Measurements from ENCODE around the gene EIF4E3.

EIF4E3 gene

GRCh38 chr3:71684757-71685386, 40.3 kb downstream of the EIF4E3 start:
- DNase-seq, result no peak

GRCh38 chr3:71684046-71684756, 41.0 kb downstream of the EIF4E3 start:
- DNase-seq, result no peak

- DNase-seq, result peak in 1 of 2 experiments; percentile 14
These were observed 44.0 kb downstream of the EIF4E3 start for GRCh38 chr3:71681224-71681668.

GRCh38 chr3:71680603-71681002, 44.6 kb downstream of the EIF4E3 start:
- DNase-seq, result no peak

- no peak for DNase-seq
These were observed 48.3 kb downstream of the EIF4E3 start for GRCh38 chr3:71676931-71677330.

- DNase-seq, result no peak
These were observed 51.7 kb downstream of the EIF4E3 start for GRCh38 chr3:71673486-71673885.

- peak in 1 of 2 experiments; percentile 38 for DNase-seq
These were observed 52.4 kb downstream of the EIF4E3 start for GRCh38 chr3:71672807-71673206.

GRCh38 chr3:71672340-71672739, 52.9 kb downstream of the EIF4E3 start:
- no peak for DNase-seq

- DNase-seq, result no peak
These were observed 53.9 kb downstream of the EIF4E3 start for GRCh38 chr3:71671216-71671845.

GRCh38 chr3:71662568-71662967, 62.6 kb downstream of the EIF4E3 start:
- DNase-seq, result no peak

- no peak for DNase-seq
These were observed 63.1 kb downstream of the EIF4E3 start for GRCh38 chr3:71662056-71662455.

GRCh38 chr3:71659864-71660591, 65.2 kb downstream of the EIF4E3 start:
- peak; percentile 39 to 77 for DNase-seq

GRCh38 chr3:71657831-71658530, 67.2 kb downstream of the EIF4E3 start:
- no peak for DNase-seq

- no peak for DNase-seq
These were observed 70.1 kb downstream of the EIF4E3 start for GRCh38 chr3:71655061-71655460.

GRCh38 chr3:71653414-71653807, 71.8 kb downstream of the EIF4E3 start:
- no peak for DNase-seq

- DNase-seq, result peak; percentile 23 to 80
These were observed 72.3 kb downstream of the EIF4E3 start for GRCh38 chr3:71652781-71653413.

- no peak for DNase-seq
These were observed 73.6 kb downstream of the EIF4E3 start for GRCh38 chr3:71651625-71652024.

- DNase-seq, result no peak
These were observed 74.8 kb downstream of the EIF4E3 start for GRCh38 chr3:71650372-71650771.

GRCh38 chr3:71649757-71650156, 75.4 kb downstream of the EIF4E3 start:
- DNase-seq, result no peak

GRCh38 chr3:71647751-71648150, 77.5 kb downstream of the EIF4E3 start:
- no peak for DNase-seq

- peak; percentile 8 to 76 for DNase-seq
These were observed 78.2 kb downstream of the EIF4E3 start for GRCh38 chr3:71646971-71647370.

GRCh38 chr3:71645140-71645539, 80.1 kb downstream of the EIF4E3 start:
- DNase-seq, result no peak
